GM23248 (cell line): ENCODE measurements around the gene SMIM10L2A. TPM values are rescaled to one million over a fixed set of nuclear protein-coding genes. Genes with fewer than 3 reads are reported as not detected.
"Not testable (repeated sequence)": the region's sequence is repeated elsewhere in the genome, so short reads cannot be mapped to it uniquely, and the experiment has no call there.

Experiments used
- DNase-seq: peaks from one replicate; pipeline ENCODE4 v3.0.0-alpha.2; 2015
- H2AFZ ChIP-seq: fragments of 200-600 bp; sonication (generic); 2 replicates; pipeline ENCODE4 v1.6.1; 2016; ENCODE audit warnings: antibody characterized with exemption
- H3F3A ChIP-seq: fragments of 200-600 bp; sonication (generic); 2 replicates; pipeline ENCODE4 v1.6.1; 2016; ENCODE audit warnings: mild to moderate bottlenecking, antibody characterized with exemption, mixed run types; ENCODE audit not compliant: insufficient read depth
- H3K27ac ChIP-seq: fragments of 200-600 bp; sonication (generic); 2 replicates; pipeline ENCODE4 v1.5.1; 2016; ENCODE audit warnings: mild to moderate bottlenecking
- H3K27me3 ChIP-seq: fragments of 200-600 bp; sonication (generic); replicated peaks from 2 replicates; pipeline ENCODE4 v1.6.1; 2016; ENCODE audit warnings: mild to moderate bottlenecking; ENCODE audit not compliant: insufficient read depth
- H3K36me3 ChIP-seq: fragments of 200-600 bp; sonication (generic); 2 replicates; pipeline ENCODE4 v1.6.1; 2016; ENCODE audit warnings: low read depth, mild to moderate bottlenecking
- H3K4me1 ChIP-seq: fragments of 200-600 bp; sonication (generic); 2 replicates; pipeline ENCODE4 v1.6.1; 2016; ENCODE audit warnings: mild to moderate bottlenecking; ENCODE audit not compliant: insufficient read depth
- H3K4me2 ChIP-seq: fragments of 200-600 bp; sonication (generic); one replicate; pipeline ENCODE4 v1.6.1; 2016; ENCODE audit warnings: mild to moderate bottlenecking; ENCODE audit not compliant: unreplicated experiment
- H3K4me3 ChIP-seq: fragments of 200-600 bp; sonication (generic); 2 replicates; pipeline ENCODE4 v1.5.1; 2016; ENCODE audit warnings: mild to moderate bottlenecking
- H3K79me2 ChIP-seq: fragments of 200-600 bp; sonication (generic); 2 replicates; pipeline ENCODE4 v1.6.1; 2016; ENCODE audit warnings: mild to moderate bottlenecking; ENCODE audit not compliant: insufficient read depth
- H3K9ac ChIP-seq: fragments of 200-600 bp; sonication (generic); 2 replicates; pipeline ENCODE4 v1.6.1; 2016; ENCODE audit warnings: mild to moderate bottlenecking
- H3K9me2 ChIP-seq: fragments of 200-600 bp; sonication (generic); 2 replicates; pipeline ENCODE4 v1.6.1; 2016; ENCODE audit warnings: mixed run types, mild to moderate bottlenecking, moderate library complexity; ENCODE audit not compliant: insufficient read depth
- H3K9me3 ChIP-seq: fragments of 200-600 bp; sonication (generic); one replicate; pipeline ENCODE4 v1.6.1; 2017; ENCODE audit warnings: low read depth
- H4K20me1 ChIP-seq: fragments of 200-600 bp; sonication (generic); 2 replicates; pipeline ENCODE4 v1.6.0; 2016; ENCODE audit not compliant: insufficient read depth
- EZH2 ChIP-seq: fragments of 200-600 bp; sonication (generic); IDR thresholded peaks from 2 replicates; pipeline ENCODE4 v1.6.1; 2018; ENCODE audit warnings: antibody characterized with exemption, mild to moderate bottlenecking; ENCODE audit not compliant: insufficient read depth, poor library complexity, severe bottlenecking
- EZH2phosphoT487 ChIP-seq: fragments of 200-600 bp; sonication (generic); IDR thresholded peaks from 2 replicates; pipeline ENCODE4 v1.6.1; 2018; ENCODE audit warnings: antibody characterized with exemption, moderate library complexity, mild to moderate bottlenecking, low read depth; ENCODE audit not compliant: insufficient read depth
- WGBS, 2 experiments: methylation state at CpG; one replicate each; pipeline ENCODE4 v1.1.6; 2015 to 2017; ENCODE audit warnings: low lambda C conversion rate in 2 of 2, low coverage in 1 of 2; ENCODE audit errors: missing lambda C conversion rate in 2 of 2; 5-methylcytosine and 5-hydroxymethylcytosine counted together
- in situ Hi-C: fragments of 300-500 bp; cut with MboI; formaldehyde crosslinking; loops from 2 replicates; pipeline ENCODE4 v1.15.0; 2020
- polyA plus RNA-seq: library from polyadenylated mRNA; unstranded; fragments of >200 nt; fragmentation: Nextera tagmentation; extraction: Ambion mirVana; gene quantifications from 2 replicates; pipeline ENCODE4 v1.2.1, GENCODE V29; 2016
- total RNA-seq: library from RNA; depleted of rRNA; stranded (reverse); fragments of >200 nt; shearing (Covaris generic); gene quantifications from 2 replicates; pipeline ENCODE4 v1.2.3, GENCODE V29; 2014

The SMIM10L2A gene
- total and polyA plus RNA-seq, 2 experiments from 2014 or later, result not detected

- no peaks in the 10 kb centered on the region for H3K9me3 ChIP-seq
Measured at GRCh38 chrX:135397652-135398051, 24.1 kb upstream of the SMIM10L2A start.

GRCh38 chrX:135403374-135403773, 18.4 kb upstream of the SMIM10L2A start:
- Histone ChIP-seq H3K27ac (no peak overlapping the region), H3K4me1 (no peaks in the 10 kb centered on the region), H3K4me2 (no peak overlapping the region), H3K79me2 (no peaks in the 10 kb centered on the region), H3F3A (no peaks in the 10 kb centered on the region), H3K9me3 (no peaks in the 10 kb centered on the region), H3K9me2 (no peaks in the 10 kb centered on the region), H3K9ac (no peak overlapping the region), H3K27me3 (no peaks in the 10 kb centered on the region; the same call in 1 of the 2 replicates), H2AFZ (no peak overlapping the region), H4K20me1 (no peaks in the 10 kb centered on the region), H3K4me3 (no peak overlapping the region), H3K36me3 (no peaks in the 10 kb centered on the region)
- DNase-seq, result no peak
- no peak for TF ChIP-seq EZH2phosphoT487
- no peak for TF ChIP-seq EZH2
- in situ Hi-C loops, result no loop called here

More at GRCh38 chrX:135397652-135398051, 24.1 kb upstream of the SMIM10L2A start:
- TF ChIP-seq EZH2phosphoT487, result no peak
- TF ChIP-seq EZH2, result no peak
- WGBS, 2 experiments, result 0 to 13% methylated on average over 2 of the region's 2 CpGs
- H3K4me2 ChIP-seq, result no peak overlapping the region
- no peaks in the 10 kb centered on the region for H4K20me1 ChIP-seq
- no peak overlapping the region for H3K27ac ChIP-seq
- H3K79me2 ChIP-seq, result no peaks in the 10 kb centered on the region
- H3K4me1 ChIP-seq, result no peaks in the 10 kb centered on the region
- H3K9ac ChIP-seq, result no peak overlapping the region
- no peaks in the 10 kb centered on the region for H3K27me3 ChIP-seq
- H3K36me3 ChIP-seq, result no peaks in the 10 kb centered on the region
- H3K9me2 ChIP-seq, result no peaks in the 10 kb centered on the region
- no peak overlapping the region for H3K4me3 ChIP-seq
- in situ Hi-C loops, result no loop called here
- no peak overlapping the region for H2AFZ ChIP-seq
- DNase-seq, result no peak
- H3F3A ChIP-seq, result no peaks in the 10 kb centered on the region

DNA sequence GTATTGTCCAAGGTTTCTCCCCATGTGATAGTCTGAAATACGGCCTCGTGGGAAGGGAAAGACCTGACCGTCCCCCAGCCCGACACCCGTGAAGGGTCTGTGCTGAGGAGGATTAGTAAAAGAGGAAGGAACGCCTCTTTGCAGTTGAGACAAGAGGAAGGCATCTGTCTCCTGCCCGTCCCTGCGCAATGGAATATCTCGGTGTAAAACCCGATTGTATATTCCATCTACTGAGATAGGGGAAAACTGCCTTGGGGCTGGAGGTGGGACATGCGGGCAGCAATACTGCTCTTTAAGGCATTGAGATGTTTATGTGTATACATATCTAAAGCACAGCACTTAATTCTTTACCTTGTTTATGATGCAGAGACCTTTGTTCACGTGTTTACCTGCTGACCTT, 15.3 kb upstream of the SMIM10L2A start:
- in situ Hi-C loops, H3K4me1 ChIP-seq, H3K4me2 ChIP-seq, H3K9me2 ChIP-seq, DNase-seq, H3K4me3 ChIP-seq, H3F3A ChIP-seq, H3K27me3 ChIP-seq, H3K79me2 ChIP-seq, H3K9me3 ChIP-seq, H4K20me1 ChIP-seq, H2AFZ ChIP-seq, H3K36me3 ChIP-seq, H3K27ac ChIP-seq, H3K9ac ChIP-seq: not testable (repeated sequence)
- WGBS, 2 experiments, result 4 to 7% methylated on average over 8 to 12 of the region's 12 CpGs

GRCh38 chrX:135408794-135409193, 12.9 kb upstream of the SMIM10L2A start:
- Histone ChIP-seq H3K4me3 (no peak overlapping the region), H3K4me2 (no peak overlapping the region), H3K27ac (no peak overlapping the region), H3K9me3 (no peaks in the 10 kb centered on the region), H3F3A (no peaks in the 10 kb centered on the region), H2AFZ (no peak overlapping the region), H3K27me3 (no peaks in the 10 kb centered on the region; the same call in 1 of the 2 replicates), H3K36me3 (no peaks in the 10 kb centered on the region), H3K4me1 (no peaks in the 10 kb centered on the region), H4K20me1 (no peaks in the 10 kb centered on the region), H3K79me2 (no peaks in the 10 kb centered on the region), H3K9me2 (no peaks in the 10 kb centered on the region), H3K9ac (no peak overlapping the region)
- TF ChIP-seq EZH2 (no peak), EZH2phosphoT487 (no peak)
- 0 to 13% methylated on average over 1 of the region's 1 CpG for WGBS, 2 experiments
- in situ Hi-C loops, result no loop called here
- no peak for DNase-seq

DNA sequence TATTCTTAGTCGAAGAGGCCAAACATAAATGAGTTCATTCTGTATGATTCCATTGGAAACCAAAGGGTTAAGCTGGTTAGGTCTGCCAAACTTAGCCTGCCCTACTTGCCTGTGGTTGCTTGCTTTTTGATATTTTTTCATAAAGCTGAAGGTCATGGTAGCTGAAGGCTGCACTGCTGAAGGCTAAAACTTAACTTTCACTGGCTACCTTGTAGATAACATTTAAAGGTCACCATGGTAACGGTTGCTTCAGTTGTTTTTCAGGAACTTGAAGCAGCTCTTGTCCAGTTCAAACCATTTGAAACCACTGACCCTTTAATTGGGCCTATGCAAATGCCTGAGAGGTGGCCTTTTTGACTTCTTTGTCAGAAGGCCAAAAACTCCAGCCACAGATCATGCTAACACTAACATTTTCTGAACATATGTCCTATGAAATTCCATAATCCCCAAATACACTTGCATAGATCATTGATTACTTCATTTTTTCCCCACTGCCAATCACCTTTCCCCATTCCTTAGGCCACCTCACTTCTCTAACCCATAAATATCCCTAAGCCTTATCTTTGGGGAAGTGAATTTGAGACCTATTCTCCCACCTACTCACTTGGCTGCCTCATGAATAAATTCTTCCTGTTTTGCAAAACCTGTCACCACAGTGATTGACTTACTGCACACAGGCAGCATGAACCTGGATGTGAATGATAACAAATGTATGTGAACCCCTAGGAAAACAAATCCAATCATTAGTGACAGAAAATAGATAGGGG, 10.7 kb upstream of the SMIM10L2A start:
- Histone ChIP-seq H4K20me1 (no peaks in the 10 kb centered on the region), H3K79me2 (no peaks in the 10 kb centered on the region), H3K4me1 (no peaks in the 10 kb centered on the region), H3K36me3 (no peaks in the 10 kb centered on the region), H3K27ac (no peak overlapping the region), H3K4me2 (no peak overlapping the region), H3K4me3 (no peak overlapping the region), H3K9ac (no peak overlapping the region), H3F3A (no peaks in the 10 kb centered on the region), H2AFZ (no peak overlapping the region), H3K27me3 (no peaks in the 10 kb centered on the region; the same call in 1 of the 2 replicates), H3K9me3 (no peaks in the 10 kb centered on the region), H3K9me2 (no peaks in the 10 kb centered on the region)
- in situ Hi-C loops, result no loop called here
- TF ChIP-seq EZH2 (no peak), EZH2phosphoT487 (no peak)
- 9 to 21% methylated on average over 2 of the region's 2 CpGs for WGBS, 2 experiments
- no peak for DNase-seq
